AG04449 (cell line): ENCODE measurements around the gene PRKCZ.
A peak's percentile ranks its signal among the peaks of the same experiment; 100 is the strongest.

Experiments used
- CTCF ChIA-PET: fragments of 350-600 bp; formaldehyde crosslinking; extraction: SDS; loops from one replicate; lab custom pipeline; 2021; ENCODE audit warnings: antibody characterized with exemption; lab: Yijun Ruan, JAX
- POLR2A ChIA-PET: fragments of 400-600, 350-600 bp; formaldehyde crosslinking; extraction: SDS; loops from one replicate; lab custom pipeline; 2020; ENCODE audit warnings: antibody characterized with exemption, inconsistent platforms; lab: Yijun Ruan, JAX
- DNase-seq: peaks from one replicate; pipeline ENCODE4 v3.0.0-alpha.2; 2010; ENCODE audit warnings: low read depth, low spot score
- H3K4me3 ChIP-seq: 2 replicates; pipeline ENCODE4 v1.5.1; 2011; ENCODE audit warnings: low read depth, mild to moderate bottlenecking, control low read depth, low read length
- CTCF ChIP-seq: IDR thresholded peaks from one replicate; pipeline ENCODE4 v1.5.1; 2011; ENCODE audit warnings: mild to moderate bottlenecking, moderate library complexity, low read length, control low read depth, inconsistent platforms; ENCODE audit not compliant: insufficient read depth; ENCODE audit errors: missing control alignments

PRKCZ gene

DNA sequence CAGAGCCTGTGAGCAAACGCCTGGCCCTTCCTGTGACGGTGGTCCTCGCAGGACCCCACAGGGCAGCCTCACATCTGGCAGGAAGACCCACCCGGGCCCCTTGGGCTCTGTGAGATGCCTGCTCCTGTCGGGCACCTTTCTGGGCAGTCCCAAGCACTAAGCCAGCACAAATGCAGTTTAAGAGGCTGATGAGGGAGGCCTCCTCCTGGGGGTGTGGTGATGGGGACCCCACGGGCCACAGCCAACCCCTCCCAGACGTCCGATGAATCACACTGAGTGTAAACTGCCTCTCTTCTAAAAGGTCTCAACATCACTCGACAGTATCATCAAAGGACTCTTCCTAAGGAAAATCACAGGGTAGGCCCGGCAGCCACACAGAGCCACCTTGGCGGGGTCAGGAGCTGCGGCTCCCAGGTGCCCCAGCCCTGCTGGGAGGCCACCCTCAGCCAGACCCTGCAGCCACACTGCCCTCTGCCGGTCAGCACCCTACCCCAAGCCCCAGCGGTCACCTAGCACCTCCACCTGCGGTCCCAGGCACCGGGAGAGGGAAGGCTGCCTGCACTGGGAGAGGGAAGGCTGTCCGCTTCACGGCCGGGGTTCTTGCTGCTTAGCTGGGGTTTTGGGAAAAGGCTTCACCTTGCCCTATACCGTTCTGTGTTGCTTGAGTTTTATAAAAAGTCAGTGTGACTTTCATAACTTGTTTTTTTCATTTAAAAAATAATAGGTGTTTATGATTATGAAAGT, 3.9 kb upstream of the PRKCZ start:
- no peak for DNase-seq
- POLR2A ChIA-PET: no interaction called here
- TF ChIP-seq CTCF: peak; percentile 63
- CTCF ChIA-PET: interaction anchor here (0.7 to 3.7 kb wide), 14 partner anchors 9 to 138 kb away, joined by 3 to 46 read pairs (median 6); partner anchors contain the start of gene CALML6
- no peak overlapping the region for H3K4me3 ChIP-seq

DNA sequence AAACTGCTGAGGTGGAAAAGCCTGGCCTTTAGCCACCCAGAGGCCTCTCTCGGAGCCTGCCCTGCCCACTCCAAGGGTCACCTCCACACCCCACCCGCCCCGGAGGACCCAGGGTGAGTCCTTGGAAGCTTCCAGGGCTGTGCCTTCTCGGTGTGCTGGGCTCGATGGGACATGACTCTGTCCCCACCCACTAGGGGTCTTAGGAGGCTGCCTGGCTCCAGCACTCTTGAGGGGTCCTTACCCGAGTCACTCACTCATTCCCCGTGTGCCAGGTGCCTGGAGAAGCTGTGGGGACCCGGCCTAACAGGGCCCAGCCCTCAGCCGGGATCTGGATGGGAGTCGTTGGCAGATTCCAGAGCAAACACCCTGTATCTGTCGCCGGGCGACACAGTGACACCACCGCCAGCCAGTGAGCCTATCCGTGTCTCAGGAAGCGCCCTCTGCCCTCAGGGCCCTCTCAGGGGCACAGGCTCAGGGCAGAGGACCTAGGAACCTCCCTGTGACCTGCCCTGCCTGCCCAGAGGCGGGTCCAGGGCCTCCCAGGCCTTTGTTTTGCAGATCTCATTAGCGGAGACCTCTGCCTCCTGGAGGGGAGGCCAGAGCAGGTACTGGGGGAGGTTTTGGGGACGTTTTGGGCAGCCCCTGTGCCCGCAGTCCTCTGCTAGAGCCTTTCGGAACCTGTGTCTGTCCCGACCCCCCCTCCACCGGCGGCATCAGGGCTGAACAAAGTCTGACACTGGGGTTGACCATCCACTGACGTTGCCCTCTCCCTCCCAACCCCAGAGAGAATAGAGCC, 3.1 kb upstream of the PRKCZ start:
- TF ChIP-seq CTCF: no peak

DNA sequence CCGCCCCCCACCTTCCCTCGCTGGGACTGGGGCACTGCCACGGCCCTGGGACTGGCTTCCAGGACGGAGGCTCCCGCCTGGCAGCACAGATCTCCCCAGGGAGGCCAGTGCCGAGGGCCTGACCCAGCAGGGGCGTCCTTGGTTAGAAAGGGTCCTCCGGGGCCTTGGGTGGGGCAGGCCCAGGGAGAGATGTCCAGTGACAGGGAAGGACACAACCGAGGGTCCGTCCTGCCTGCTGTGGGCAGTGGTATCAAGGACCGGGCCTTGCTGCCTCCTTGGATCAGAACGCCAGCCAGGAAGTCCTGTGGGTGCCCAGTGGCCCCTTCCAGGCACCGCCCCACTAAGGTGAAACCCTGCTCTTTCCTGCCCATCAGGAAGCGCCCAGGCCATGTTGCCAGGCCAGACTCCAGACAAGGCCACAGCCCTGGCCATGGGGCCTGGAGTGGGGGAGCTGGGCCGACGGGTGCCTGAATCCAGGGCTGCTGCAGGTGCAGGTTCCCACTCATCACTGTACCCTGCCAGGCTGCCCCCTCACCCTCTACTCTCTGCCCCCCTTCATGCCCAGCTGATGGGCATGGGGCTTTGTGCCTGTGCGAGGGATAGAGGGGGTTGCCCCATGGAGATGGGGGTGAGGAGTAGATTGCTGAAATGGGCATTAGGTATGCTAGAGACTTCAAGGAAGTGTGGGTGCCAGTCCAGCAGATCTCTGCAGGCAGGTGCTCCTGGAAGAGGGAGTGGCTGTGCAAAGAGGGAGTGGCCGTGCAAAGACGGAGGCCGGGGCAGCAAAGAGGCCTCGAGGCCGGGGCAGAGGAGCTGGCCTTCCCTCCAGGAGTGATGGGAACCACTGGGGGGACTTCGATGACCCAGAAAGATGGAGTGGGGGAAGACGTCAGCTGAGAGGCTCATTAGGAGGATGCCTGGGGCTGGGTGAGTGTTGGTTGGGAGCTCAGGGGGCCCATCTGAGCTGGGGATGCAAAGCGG, 2.2 kb upstream of the PRKCZ start:
- no peak for TF ChIP-seq CTCF
- DNase-seq: no peak
- CTCF ChIA-PET: interaction anchor here (0.9 to 1.4 kb wide), 2 partner anchors 9 to 10 kb away, joined by 3 to 5 read pairs; no protein-coding TSS in a partner anchor
- POLR2A ChIA-PET: no interaction called here
- H3K4me3 ChIP-seq: no peak overlapping the region

More for the DNA sequence above, 3.1 kb upstream of the PRKCZ start:
- H3K4me3 ChIP-seq: no peak overlapping the region
- ChIA-PET POLR2A (no interaction called here), CTCF (interaction anchor here (0.9 to 3.7 kb wide), 10 partner anchors 10 to 139 kb away, joined by 3 to 46 read pairs (median 4); partner anchors contain the start of gene CALML6)
- DNase-seq: no peak

DNA sequence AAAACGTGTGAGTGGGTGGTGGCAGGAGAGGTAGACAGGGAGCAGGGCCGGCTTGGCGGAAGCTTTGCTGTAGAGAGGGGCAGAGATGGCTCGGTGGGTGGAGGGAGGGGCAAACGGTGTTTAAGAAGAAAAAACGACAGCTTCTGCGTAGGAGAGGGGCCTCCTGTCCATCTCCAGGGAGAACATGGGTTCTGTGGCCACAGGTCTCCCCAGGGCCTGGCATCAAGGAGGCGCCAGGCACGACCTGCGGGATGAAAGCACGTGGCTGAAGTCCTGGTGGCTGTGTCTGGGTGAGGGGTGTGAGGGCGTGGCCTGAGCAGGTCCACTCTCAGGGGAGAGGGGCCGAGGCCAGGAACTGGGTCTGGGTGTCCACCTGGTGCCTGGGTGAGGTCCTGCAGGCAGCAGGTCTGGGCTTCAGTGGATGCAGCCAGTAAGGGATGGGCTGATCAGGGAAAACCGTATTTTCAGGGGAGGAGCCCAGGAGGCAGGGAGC, 940 bp upstream of the PRKCZ start:
- ChIA-PET POLR2A (no interaction called here), CTCF (interaction anchor here (1.4 kb wide), 1 partner anchor 10 kb away, joined by 5 read pairs; no protein-coding TSS in a partner anchor)
- TF ChIP-seq CTCF: peak; percentile 7
- no peak for DNase-seq
- no peak overlapping the region for H3K4me3 ChIP-seq

DNA sequence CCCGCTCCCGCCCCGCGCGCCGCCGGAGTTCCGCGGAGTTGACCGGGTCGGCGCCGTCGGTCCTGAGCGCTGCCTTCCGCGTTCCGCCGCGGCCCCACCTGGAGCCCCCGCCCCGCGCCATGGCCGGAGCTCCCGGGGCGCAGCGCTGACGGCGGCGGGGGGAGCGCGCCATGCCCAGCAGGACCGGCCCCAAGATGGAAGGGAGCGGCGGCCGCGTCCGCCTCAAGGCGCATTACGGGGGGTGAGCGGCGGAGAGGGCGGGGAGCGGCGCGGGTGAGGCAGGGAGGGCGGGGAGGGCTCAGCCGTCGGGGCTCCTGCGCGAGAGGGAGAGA, 216 bp downstream of the PRKCZ start:
- no peak for DNase-seq
- H3K4me3 ChIP-seq: no peak overlapping the region
- POLR2A ChIA-PET: no interaction called here
- no peak for TF ChIP-seq CTCF
- CTCF ChIA-PET: no interaction called here
